ENCODE measurements around the gene MACROD2.

Gene MACROD2

DNA sequence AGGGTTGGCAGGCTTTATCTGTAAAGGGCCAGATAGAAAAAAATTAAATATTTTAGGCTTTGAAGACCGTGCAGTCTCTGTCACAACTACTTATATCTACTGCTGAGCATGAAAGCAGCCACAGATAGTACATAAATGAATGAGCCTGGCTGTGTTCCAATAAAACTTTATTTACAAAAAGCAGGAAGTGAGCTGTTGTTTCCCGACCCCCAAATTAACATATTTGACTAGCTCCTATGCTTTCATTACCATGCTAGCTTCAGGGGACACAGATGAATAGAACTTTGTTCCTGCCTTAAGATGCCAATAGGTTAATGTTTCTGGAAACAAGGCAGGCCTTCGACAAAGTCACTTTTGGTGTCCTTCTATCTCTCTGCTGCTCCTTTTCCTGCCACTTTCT lies 1400.1 kb downstream of the MACROD2 start:
- no peak overlapping the region for H3K27ac ChIP-seq
- no peak for TF ChIP-seq ZFX (IDR thresholded peaks at IDR 0.05; ENCODE audit: borderline replicate concordance)
- TF ChIP-seq, protein P1, sequence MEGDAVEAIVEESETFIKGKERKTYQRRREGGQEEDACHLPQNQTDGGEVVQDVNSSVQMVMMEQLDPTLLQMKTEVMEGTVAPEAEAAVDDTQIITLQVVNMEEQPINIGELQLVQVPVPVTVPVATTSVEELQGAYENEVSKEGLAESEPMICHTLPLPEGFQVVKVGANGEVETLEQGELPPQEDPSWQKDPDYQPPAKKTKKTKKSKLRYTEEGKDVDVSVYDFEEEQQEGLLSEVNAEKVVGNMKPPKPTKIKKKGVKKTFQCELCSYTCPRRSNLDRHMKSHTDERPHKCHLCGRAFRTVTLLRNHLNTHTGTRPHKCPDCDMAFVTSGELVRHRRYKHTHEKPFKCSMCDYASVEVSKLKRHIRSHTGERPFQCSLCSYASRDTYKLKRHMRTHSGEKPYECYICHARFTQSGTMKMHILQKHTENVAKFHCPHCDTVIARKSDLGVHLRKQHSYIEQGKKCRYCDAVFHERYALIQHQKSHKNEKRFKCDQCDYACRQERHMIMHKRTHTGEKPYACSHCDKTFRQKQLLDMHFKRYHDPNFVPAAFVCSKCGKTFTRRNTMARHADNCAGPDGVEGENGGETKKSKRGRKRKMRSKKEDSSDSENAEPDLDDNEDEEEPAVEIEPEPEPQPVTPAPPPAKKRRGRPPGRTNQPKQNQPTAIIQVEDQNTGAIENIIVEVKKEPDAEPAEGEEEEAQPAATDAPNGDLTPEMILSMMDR (IDR thresholded peaks at IDR 0.05), result no peak

DNA sequence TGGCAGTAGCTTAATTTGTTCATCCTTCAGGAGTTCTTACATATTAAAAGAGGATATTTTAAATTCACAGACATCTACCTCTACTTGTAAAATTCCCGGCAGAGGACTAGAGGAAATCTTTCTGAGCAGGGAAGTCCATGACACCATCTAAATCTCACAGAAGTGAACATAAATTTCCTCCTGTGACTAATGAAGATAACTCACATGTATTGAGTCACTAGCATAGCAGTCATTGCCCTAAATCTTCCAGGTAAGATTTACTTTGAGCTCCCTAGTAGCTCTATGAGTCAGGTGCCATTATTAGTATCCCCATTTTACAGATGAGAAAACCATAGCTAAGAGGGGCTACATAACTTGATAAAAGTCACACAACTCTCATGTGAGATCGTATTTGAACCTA lies 1400.7 kb downstream of the MACROD2 start:
- H3K27ac ChIP-seq, result no peak overlapping the region
- TF ChIP-seq, protein P1 (IDR thresholded peaks at IDR 0.05), result no peak
- no peak for TF ChIP-seq ZFX (IDR thresholded peaks at IDR 0.05; ENCODE audit: borderline replicate concordance)

DNA sequence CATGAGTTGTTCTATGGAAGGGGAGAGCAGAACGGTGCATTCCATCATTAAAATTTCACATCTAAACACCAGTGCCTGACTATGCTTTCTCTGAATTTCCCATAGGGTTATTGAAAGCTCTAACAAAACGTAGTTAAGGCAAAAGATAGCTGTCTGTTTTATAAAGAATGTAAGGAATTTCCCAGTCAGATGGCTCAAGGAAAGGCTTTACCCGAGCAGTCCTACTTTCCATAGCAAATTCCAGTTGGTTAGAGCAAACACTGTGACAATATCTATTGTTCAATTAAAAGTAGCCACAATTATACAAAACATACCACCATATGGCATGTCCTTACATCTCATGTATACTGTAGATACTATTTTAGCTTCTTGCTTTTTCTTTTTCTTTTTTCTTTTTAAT lies 1401.6 kb downstream of the MACROD2 start:
- H3K27ac ChIP-seq, result no peak overlapping the region
- no peak for TF ChIP-seq ZFX (IDR thresholded peaks at IDR 0.05; ENCODE audit: borderline replicate concordance)
- TF ChIP-seq, protein P1 (IDR thresholded peaks at IDR 0.05), result no peak

DNA sequence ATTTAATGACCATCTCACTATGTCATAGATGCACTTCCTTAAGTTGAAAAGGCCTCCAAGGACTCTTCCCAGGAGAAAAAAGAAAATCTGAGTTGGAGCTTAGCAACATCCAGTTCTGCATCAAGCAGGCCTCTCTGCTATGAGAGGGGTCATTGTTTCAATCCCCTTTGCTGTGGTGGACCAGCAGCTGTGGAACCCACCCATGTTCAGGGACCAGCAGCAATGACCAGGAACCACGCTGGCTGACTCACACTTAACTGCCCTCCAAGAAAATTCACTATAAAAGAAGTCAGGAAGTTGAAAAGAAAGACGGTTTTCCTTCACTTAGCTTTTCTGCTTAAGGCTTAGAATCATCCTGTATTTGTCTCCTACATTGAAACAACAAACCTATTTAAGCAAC lies 1404.5 kb downstream of the MACROD2 start:
- no peak for TF ChIP-seq ZFX (IDR thresholded peaks at IDR 0.05; ENCODE audit: borderline replicate concordance)
- TF ChIP-seq, protein P1 (IDR thresholded peaks at IDR 0.05), result no peak
- H3K27ac ChIP-seq, result no peak overlapping the region

DNA sequence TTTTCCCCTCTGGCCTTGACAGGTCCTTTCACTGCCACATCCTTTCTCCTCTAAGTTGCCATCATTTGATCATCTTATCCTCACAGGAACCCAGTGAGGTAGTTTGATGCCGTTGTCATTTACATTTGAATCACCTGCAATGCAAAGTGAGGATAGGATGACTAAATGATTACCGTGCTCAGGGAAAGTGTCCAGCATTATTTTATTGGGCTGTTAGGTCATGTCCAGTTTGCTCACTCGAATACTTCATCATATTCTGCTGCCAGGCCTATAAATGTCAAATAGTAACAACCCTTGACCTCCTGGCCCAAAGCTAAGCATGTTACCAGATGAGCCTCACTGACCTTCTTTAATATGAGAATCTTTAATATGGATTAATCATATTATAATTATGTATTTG lies 1410.8 kb downstream of the MACROD2 start:
- TF ChIP-seq ZFX (IDR thresholded peaks at IDR 0.05; ENCODE audit: borderline replicate concordance), result no peak
- TF ChIP-seq, protein P1 (IDR thresholded peaks at IDR 0.05), result no peak
- H3K27ac ChIP-seq, result no peak overlapping the region

DNA sequence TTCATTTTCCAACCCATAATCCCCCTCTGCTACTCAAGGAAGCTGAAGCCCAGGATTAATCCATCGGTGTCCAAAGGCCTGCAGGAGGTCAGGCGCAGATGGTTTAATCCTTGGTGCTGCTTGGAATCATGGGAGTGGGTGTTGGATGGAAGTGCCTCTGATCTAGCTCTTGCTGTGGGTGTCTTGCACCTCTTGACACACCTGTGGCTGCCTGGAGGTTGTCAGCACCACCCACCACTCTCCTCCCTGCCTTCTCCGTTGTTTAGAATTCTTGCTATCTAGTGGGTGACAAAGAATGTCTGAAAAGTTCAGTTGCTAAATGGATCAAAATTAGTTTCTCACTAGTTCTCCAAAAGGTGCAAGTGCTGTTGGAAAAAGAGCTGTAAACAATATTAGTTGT lies 1416.5 kb downstream of the MACROD2 start:
- TF ChIP-seq ZFX (IDR thresholded peaks at IDR 0.05; ENCODE audit: borderline replicate concordance), result no peak
- TF ChIP-seq, protein P1 (IDR thresholded peaks at IDR 0.05), result no peak
- H3K27ac ChIP-seq, result no peak overlapping the region

DNA sequence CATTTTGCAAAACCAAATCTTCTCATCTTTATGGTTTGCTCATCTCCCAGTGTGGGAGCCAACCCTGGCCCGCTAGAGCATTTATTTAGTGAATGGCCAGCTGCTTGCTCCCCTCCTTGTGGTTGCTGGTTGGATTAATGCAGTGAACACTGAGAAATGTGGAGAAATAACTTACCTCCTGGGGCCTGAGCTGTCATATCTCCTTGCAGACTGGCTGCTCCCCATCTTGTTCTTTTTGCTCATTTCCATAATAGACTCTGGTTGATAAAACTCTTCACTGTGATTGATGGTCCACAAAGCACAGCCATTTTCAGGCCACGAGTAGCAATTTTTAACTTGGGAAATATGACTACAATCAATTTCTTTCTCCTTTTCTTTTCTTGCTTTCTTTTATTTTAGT lies 1420.6 kb downstream of the MACROD2 start:
- TF ChIP-seq, protein P1 (IDR thresholded peaks at IDR 0.05), result no peak
- no peak for TF ChIP-seq ZFX (IDR thresholded peaks at IDR 0.05; ENCODE audit: borderline replicate concordance)

More for the DNA sequence above, 1420.6 kb downstream of the MACROD2 start:
- no peak overlapping the region for H3K27ac ChIP-seq
